SK-N-SH (cell line): Measurements from ENCODE around the gene CRYBA2. TPM values are rescaled to one million over a fixed set of nuclear protein-coding genes. Genes with fewer than 3 reads are reported as not detected.
A peak's percentile ranks its signal among the peaks of the same experiment; 100 is the strongest.

Experiments used
- CTCF ChIA-PET: fragments of 300-600, 350-600 bp; formaldehyde crosslinking; extraction: SDS; loops from one replicate; lab custom pipeline; 2021; lab: Yijun Ruan, JAX
- POLR2A ChIA-PET: fragments of 350-600 bp; sonication (Branson Sonifier 250); formaldehyde crosslinking; extraction: SDS; loops from one replicate; lab custom pipeline; 2020; ENCODE audit warnings: antibody characterized with exemption, inconsistent platforms; lab: Yijun Ruan, JAX
- DNase-seq: peaks from one replicate; pipeline ENCODE4 v3.0.0; 2012
- H2AFZ ChIP-seq: fragments of 200-600 bp; sonication (generic); 2 replicates; pipeline ENCODE4 v1.8.1; 2016; ENCODE audit warnings: antibody characterized with exemption, mild to moderate bottlenecking, low read depth
- H3F3A ChIP-seq: fragments of 200-600 bp; sonication (generic); replicated peaks from 2 replicates; pipeline ENCODE3; 2016; ENCODE audit warnings: antibody characterized with exemption, mild to moderate bottlenecking; ENCODE audit not compliant: insufficient read depth
- H3K27ac ChIP-seq, 2 experiments: fragments of 200-500 bp in 1 of 2; fragments of 200-600 bp in 1 of 2; sonication (Bioruptor generic) in 1 of 2; sonication (generic), shearing (Covaris generic) in 1 of 2; 2 replicates each; pipeline versions ENCODE4 v1.5.1 to v1.6.1; 2014 to 2016; ENCODE audit warnings: low read depth in 2 of 2, inconsistent platforms in 1 of 2, low read length in 1 of 2, mild to moderate bottlenecking in 1 of 2, mixed read lengths in 1 of 2
- H3K27me3 ChIP-seq: fragments of 200-600 bp; sonication (generic), shearing (Covaris generic); 2 replicates; pipeline ENCODE4 v1.6.1; 2016; ENCODE audit warnings: mixed run types; ENCODE audit not compliant: insufficient read depth
- H3K36me3 ChIP-seq, 2 experiments: fragments of 200-500 bp in 1 of 2; fragments of 200-600 bp in 1 of 2; sonication (Bioruptor generic) in 1 of 2; sonication (generic) in 1 of 2; replicated peaks in 1 of 2; 2 replicates each; pipeline versions ENCODE3 to v1.5.1; 2014 to 2016; ENCODE audit warnings: low read length in 1 of 2, mild to moderate bottlenecking in 1 of 2; ENCODE audit not compliant: insufficient read depth in 2 of 2, control insufficient read depth in 1 of 2
- H3K4me1 ChIP-seq, 2 experiments: fragments of 200-500 bp in 1 of 2; fragments of 200-600 bp in 1 of 2; sonication (Bioruptor generic) in 1 of 2; sonication (generic), shearing (Covaris generic) in 1 of 2; 2 replicates each; pipeline versions ENCODE4 v1.5.1 to v1.6.1; 2014 to 2016; ENCODE audit warnings: low read depth in 1 of 2, low read length in 1 of 2, mixed run types in 1 of 2; ENCODE audit not compliant: insufficient read depth in 2 of 2, control insufficient read depth in 1 of 2
- H3K4me2 ChIP-seq: fragments of 200-600 bp; sonication (generic), shearing (Covaris generic); 2 replicates; pipeline ENCODE4 v1.6.1; 2017; ENCODE audit warnings: mixed run types
- H3K4me3 ChIP-seq, 2 experiments: fragments of 200-500 bp in 1 of 2; fragments of 200-600 bp in 1 of 2; sonication (Bioruptor generic) in 1 of 2; sonication (generic), shearing (Covaris generic) in 1 of 2; 2 replicates each; pipeline versions ENCODE4 v1.5.1 to v1.8.1; 2014 to 2016; ENCODE audit warnings: low read depth in 2 of 2, inconsistent platforms in 1 of 2, low read length in 1 of 2, mild to moderate bottlenecking in 1 of 2, mixed read lengths in 1 of 2, moderate library complexity in 1 of 2
- H3K79me2 ChIP-seq: fragments of 200-600 bp; sonication (generic); 2 replicates; pipeline ENCODE4 v1.8.1; 2017; ENCODE audit warnings: mild to moderate bottlenecking; ENCODE audit not compliant: insufficient read depth
- H3K9ac ChIP-seq: fragments of 200-600 bp; sonication (generic); 2 replicates; pipeline ENCODE4 v1.6.1; 2017; ENCODE audit warnings: mixed run types
- H3K9me2 ChIP-seq: fragments of 200-600 bp; sonication (generic); 2 replicates; pipeline ENCODE4 v1.6.1; 2017; ENCODE audit warnings: mixed run types
- H3K9me3 ChIP-seq: fragments of 200-600 bp; sonication (generic); 2 replicates; pipeline ENCODE4 v1.6.1; 2017; ENCODE audit warnings: mixed run types, mild to moderate bottlenecking, moderate library complexity
- H4K20me1 ChIP-seq: fragments of 200-600 bp; sonication (generic); 2 replicates; pipeline ENCODE4 v1.6.1; 2017; ENCODE audit warnings: mild to moderate bottlenecking, mixed run types; ENCODE audit not compliant: insufficient read depth
- CTCF ChIP-seq: fragments of 200-600 bp; sonication (generic); IDR thresholded peaks from 2 replicates; pipeline ENCODE4 v1.6.1; 2017; ENCODE audit warnings: antibody characterized with exemption, mild to moderate bottlenecking, moderate library complexity
- ELF1 ChIP-seq: IDR thresholded peaks from 2 replicates; pipeline ENCODE4 v1.4.0; 2012
- EP300 ChIP-seq, 2 experiments: IDR thresholded peaks; 2 replicates each; pipeline versions ENCODE4 v1.4.0 to v1.6.1; 2012; ENCODE audit warnings: borderline replicate concordance in 1 of 2, low read depth in 1 of 2, low read length in 1 of 2
- FOSL2 ChIP-seq: IDR thresholded peaks from 2 replicates; pipeline ENCODE4 v1.4.0; 2012; ENCODE audit warnings: low read depth, mild to moderate bottlenecking, moderate library complexity, borderline replicate concordance
- FOXJ3 ChIP-seq: sonication (generic); formaldehyde crosslinking; IDR thresholded peaks from 2 replicates; pipeline ENCODE4 v1.5.1; 2020; ENCODE audit warnings: mild to moderate bottlenecking, missing genetic modification reagents
- FOXM1 ChIP-seq: IDR thresholded peaks from 2 replicates; pipeline ENCODE4 v1.4.0; 2012; ENCODE audit warnings: low read depth, mild to moderate bottlenecking
- GABPA ChIP-seq: IDR thresholded peaks from 2 replicates; pipeline ENCODE4 v1.4.0; 2012; ENCODE audit warnings: low read depth, mild to moderate bottlenecking
- GATA2 ChIP-seq: sonication (generic); formaldehyde crosslinking; IDR thresholded peaks from 2 replicates; pipeline ENCODE4 v1.5.0; 2020; ENCODE audit warnings: mild to moderate bottlenecking, missing genetic modification reagents
- IRF3 ChIP-seq: fragments of 150-350 bp; IDR thresholded peaks from 2 replicates; pipeline ENCODE4 v1.6.1; 2016; ENCODE audit warnings: mild to moderate bottlenecking, low read depth, low read length
- MXI1 ChIP-seq: IDR thresholded peaks from 2 replicates; pipeline ENCODE4 v1.6.1; 2012; ENCODE audit warnings: mild to moderate bottlenecking, low read depth, low read length, improper control_type of control experiment
- NRF1 ChIP-seq: IDR thresholded peaks from 2 replicates; pipeline ENCODE4 v1.6.1; 2012; ENCODE audit warnings: low read depth, mild to moderate bottlenecking, low read length
- POLR2AphosphoS5 ChIP-seq: IDR thresholded peaks from 2 replicates; pipeline ENCODE4 v1.6.1; 2012; ENCODE audit warnings: low read depth, low read length
- RAD21 ChIP-seq: IDR thresholded peaks from 2 replicates; pipeline ENCODE4 v1.6.1; 2012; ENCODE audit warnings: mild to moderate bottlenecking, low read length
- REST ChIP-seq: IDR thresholded peaks from 2 replicates; pipeline ENCODE4 v1.6.1; 2012; ENCODE audit warnings: mild to moderate bottlenecking, low read depth, low read length, moderate library complexity
- SIN3A ChIP-seq: IDR thresholded peaks from 2 replicates; pipeline ENCODE4 v1.6.1; 2012; ENCODE audit warnings: low read depth, mild to moderate bottlenecking, low read length, moderate library complexity, borderline replicate concordance
- SMC3 ChIP-seq: IDR thresholded peaks from 2 replicates; pipeline ENCODE4 v1.6.1; 2012; ENCODE audit warnings: low read depth, low read length, improper control_type of control experiment
- TAF1 ChIP-seq: IDR thresholded peaks from 2 replicates; pipeline ENCODE4 v1.6.1; 2012; ENCODE audit warnings: low read depth, mild to moderate bottlenecking, low read length, moderate library complexity, borderline replicate concordance
- USF1 ChIP-seq: IDR thresholded peaks from 2 replicates; pipeline ENCODE4 v1.4.0; 2012; ENCODE audit warnings: low read depth, borderline replicate concordance
- USF2 ChIP-seq: fragments of 150-350 bp; IDR thresholded peaks from 2 replicates; pipeline ENCODE4 v1.6.1; 2017; ENCODE audit warnings: antibody characterized with exemption, low read length, low read depth, borderline replicate concordance
- ZBTB33 ChIP-seq: IDR thresholded peaks from 2 replicates; pipeline ENCODE4 v1.4.0; 2012; ENCODE audit warnings: low read depth, borderline replicate concordance
- WGBS: methylation state at CpG from one replicate; pipeline ENCODE4 v1.1.6; 2017; ENCODE audit warnings: low lambda C conversion rate; 5-methylcytosine and 5-hydroxymethylcytosine counted together
- polyA plus RNA-seq, 3 experiments: library from polyadenylated mRNA; depleted of rRNA; stranded (reverse); fragments of >200 nt; gene quantifications; 2 replicates each; pipeline ENCODE4 v1.2.3, GENCODE V29; 2012

Gene CRYBA2
- polyA plus RNA-seq, 1 of the 3 experiments (the other 2 are of a cell fraction), result not detected

GRCh38 chr2:218995972-218996711 is 2.9 kb upstream of the CRYBA2 start:
- Histone ChIP-seq H3K27me3 (no peaks in the 10 kb centered on the region), H2AFZ (peak overlapping the region; percentile 83; the same call in 1 of the 2 replicates), H3K9me2 (no peaks in the 10 kb centered on the region), H4K20me1 (no peaks in the 10 kb centered on the region), H3F3A (no peaks in the 10 kb centered on the region), H3K36me3 (no peaks in the 10 kb centered on the region), H3K9ac (0 out of 2 replicates have a peak overlapping the region, but pooled peaks have one; percentile 20), H3K4me3 (peak overlapping the region; percentile 57 to 61), H3K4me2 (peak overlapping the region; percentile 73), H3K27ac (peak overlapping the region in 1 of 2 experiments; percentile 99; a peak in 2 of 4 replicates), H3K79me2 (no peaks in the 10 kb centered on the region), H3K4me1 (peaks cover 0 to 61% of the 10 kb centered on the region in 2 experiments; a peak in 2 of 4 replicates), H3K9me3 (no peaks in the 10 kb centered on the region)
- 16% methylated on average over 19 of the region's 43 CpGs for WGBS
- ChIA-PET POLR2A (interaction anchor here (0.6 to 6.8 kb wide), 16 partner anchors 9 to 524 kb away, joined by 3 to 89 read pairs (median 4); partner anchors contain the start of genes CDK5R2 and FEV), CTCF (interaction anchor here (0.5 to 12.8 kb wide), 40 partner anchors 8 to 282 kb away, joined by 3 to 258 read pairs (median 6); partner anchors contain the start of genes ABCB6, CFAP65, FEV and NHEJ1)
- DNase-seq, result peak; percentile 96
- TF ChIP-seq ZBTB33, result no peak
- TF ChIP-seq MXI1, result peak; percentile 61; the same call in 1 of the 2 replicates
- no peak for TF ChIP-seq FOXM1
- no peak; the same call in 1 of the 2 replicates for TF ChIP-seq NRF1
- no peak for TF ChIP-seq TAF1
- no peak for TF ChIP-seq FOSL2
- TF ChIP-seq POLR2AphosphoS5, result peak; percentile 35; the same call in 1 of the 2 replicates
- no peak for TF ChIP-seq GATA2 (CRISPR knock-in tag)
- peak; percentile 91 for TF ChIP-seq SMC3
- peak; percentile 96 for TF ChIP-seq RAD21
- TF ChIP-seq CTCF, result peak; percentile 85
- TF ChIP-seq GABPA, result no peak
- 0 out of 4 replicates have a peak, but pooled peaks of 1 of the 2 experiments have one; percentile 24 for TF ChIP-seq EP300 (IDR thresholded peaks at IDR 0.05; ENCODE audit: borderline replicate concordance in 1 of 2, low read depth in 1 of 2, low read length in 1 of 2)
- TF ChIP-seq SIN3A, result no peak
- TF ChIP-seq REST, result 0 out of 2 replicates have a peak, but pooled peaks have one; percentile 4
- TF ChIP-seq FOXJ3, result peak; percentile 41; the same call in 1 of the 2 replicates
- no peak for TF ChIP-seq IRF3
- TF ChIP-seq ELF1, result no peak
- no peak for TF ChIP-seq USF2
- no peak for TF ChIP-seq USF1
